ENCODE results near the gene ZFPM1. TPM values are rescaled to one million over a fixed set of nuclear protein-coding genes. Genes with fewer than 3 reads are reported as not detected.

ZFPM1 gene
- total and polyA plus RNA-seq, 2 of the 8 experiments (the other 6 are each of a cell fraction or from before 2014, with no cell fraction given) = 0.74 to 4.8 TPM

Small RNA genes lying within 50 kb of the gene (microRNA-seq; reads per million reads assigned to microRNA genes)
- 0 reads per million in 2 experiments for gene MIR5189 (ENCODE audit: borderline microRNAs expressed in 2 of 2, borderline number of aligned reads in 2 of 2, borderline replicate concordance in 1 of 2)

Small RNA genes lying within 50 kb of the gene (small RNA-seq; reads per million reads assigned to genes)
- not detected for gene MIR5189 (ENCODE audit: insufficient read depth)

Other genes starting within 250 kb of the ZFPM1 start
- gene ZNF469, start 70.3 kb upstream of the ZFPM1 start, total RNA-seq (2021; fragmentation: NEBNext Ultra II Directional; extraction: Animal tissue kit (Norgen Biotek cat#: 25700)) = 1.8 and 2.0 TPM in 2 replicates
- 0.30 and 0.53 TPM in 2 replicates for gene ZNF469, start 70.3 kb upstream of the ZFPM1 start, polyA plus RNA-seq (2011; rRNA removed)
- gene ZC3H18, start 117.1 kb downstream of the ZFPM1 start, total RNA-seq (2021; fragmentation: NEBNext Ultra II Directional; extraction: Animal tissue kit (Norgen Biotek cat#: 25700)) = 70.3 and 73.2 TPM in 2 replicates
- gene ZC3H18, start 117.1 kb downstream of the ZFPM1 start, polyA plus RNA-seq (2011; rRNA removed) = 12.1 and 19.2 TPM in 2 replicates
- 1.1 and 1.4 TPM in 2 replicates for gene IL17C, start 185.3 kb downstream of the ZFPM1 start, total RNA-seq (2021; fragmentation: NEBNext Ultra II Directional; extraction: Animal tissue kit (Norgen Biotek cat#: 25700))
- 1.9 and 3.0 TPM in 2 replicates for gene IL17C, start 185.3 kb downstream of the ZFPM1 start, polyA plus RNA-seq (2011; rRNA removed)
- gene CYBA, start 197.8 kb downstream of the ZFPM1 start, total RNA-seq (2021; fragmentation: NEBNext Ultra II Directional; extraction: Animal tissue kit (Norgen Biotek cat#: 25700)) = 136 and 161 TPM in 2 replicates
- gene CYBA, start 197.8 kb downstream of the ZFPM1 start, polyA plus RNA-seq (2011; rRNA removed) = 254 and 340 TPM in 2 replicates
- 77.3 and 80.6 TPM in 2 replicates for gene MVD, start 209.8 kb downstream of the ZFPM1 start, total RNA-seq (2021; fragmentation: NEBNext Ultra II Directional; extraction: Animal tissue kit (Norgen Biotek cat#: 25700))
- 47.2 and 72.1 TPM in 2 replicates for gene MVD, start 209.8 kb downstream of the ZFPM1 start, polyA plus RNA-seq (2011; rRNA removed)
- 8.5 and 8.7 TPM in 2 replicates for gene SNAI3, start 233.2 kb downstream of the ZFPM1 start, total RNA-seq (2021; fragmentation: NEBNext Ultra II Directional; extraction: Animal tissue kit (Norgen Biotek cat#: 25700))
- 13.3 and 15.8 TPM in 2 replicates for gene SNAI3, start 233.2 kb downstream of the ZFPM1 start, polyA plus RNA-seq (2011; rRNA removed)